OCI-LY7 (cell line): ENCODE results near the gene TMEM179. TPM values are rescaled to one million over a fixed set of nuclear protein-coding genes. Genes with fewer than 3 reads are reported as not detected.

Source experiments
- BruUV-seq: library from RNA; stranded (reverse); fragments of 400-500 nt; replicated peaks from 2 replicates; lab custom pipeline; 2021; lab: Mats Ljungman, UMichigan
- CTCF ChIA-PET: fragments of 300-600 bp; sonication (Branson Sonifier 250); formaldehyde crosslinking; loops from one replicate; lab custom pipeline; 2022; ENCODE audit warnings: antibody characterized with exemption; ENCODE audit not compliant: unreplicated experiment; lab: Charles Lee
- POLR2A ChIA-PET: fragments of 300-600 bp; sonication (Branson Sonifier 250); formaldehyde crosslinking; loops from one replicate; lab custom pipeline; 2022; ENCODE audit warnings: antibody characterized with exemption; lab: Charles Lee
- DNase-seq: peaks from one replicate; pipeline ENCODE4 v3.0.0-alpha.2; 2015; ENCODE audit warnings: low spot score
- H2AFZ ChIP-seq: fragments of 200-600 bp; sonication (generic), shearing (Covaris generic); 2 replicates; pipeline ENCODE4 v1.6.1; 2014; ENCODE audit warnings: mild to moderate bottlenecking, antibody characterized with exemption, low read length, moderate library complexity
- H3K27ac ChIP-seq: fragments of 200-600 bp; sonication (generic); 2 replicates; pipeline ENCODE4 v1.5.1; 2014; ENCODE audit warnings: mixed run types, low read depth, mild to moderate bottlenecking, moderate library complexity, low read length, inconsistent platforms; ENCODE audit not compliant: poor library complexity, severe bottlenecking
- H3K36me3 ChIP-seq: fragments of 200-600 bp; sonication (generic); 2 replicates; pipeline ENCODE4 v1.6.1; 2014; ENCODE audit warnings: mild to moderate bottlenecking, antibody characterized with exemption, low read length, moderate library complexity, mixed read lengths; ENCODE audit not compliant: insufficient read depth
- H3K4me1 ChIP-seq: fragments of 200-600 bp; sonication (generic); 2 replicates; pipeline ENCODE4 v1.5.1; 2014; ENCODE audit warnings: mild to moderate bottlenecking, low read length; ENCODE audit not compliant: insufficient read depth, poor library complexity, severe bottlenecking
- H3K4me2 ChIP-seq: fragments of 200-600 bp; sonication (generic); 2 replicates; pipeline ENCODE4 v1.6.1; 2014; ENCODE audit warnings: mild to moderate bottlenecking, low read length
- H3K4me3 ChIP-seq: fragments of 200-600 bp; sonication (generic); 2 replicates; pipeline ENCODE4 v1.5.1; 2014; ENCODE audit warnings: mild to moderate bottlenecking, low read depth, low read length; ENCODE audit not compliant: poor library complexity, severe bottlenecking
- H3K79me2 ChIP-seq: fragments of 200-600 bp; sonication (generic); 2 replicates; pipeline ENCODE4 v1.6.1; 2016; ENCODE audit warnings: low read depth, mild to moderate bottlenecking, low read length, moderate library complexity, mixed read lengths; ENCODE audit not compliant: insufficient read depth
- H3K9me2 ChIP-seq: fragments of 200-600 bp; sonication (generic); 2 replicates; pipeline ENCODE4 v1.6.1; 2016; ENCODE audit warnings: mild to moderate bottlenecking, low read length, mixed read lengths; ENCODE audit not compliant: insufficient read depth
- H3K9me3 ChIP-seq: fragments of 200-600 bp; sonication (generic); 2 replicates; pipeline ENCODE4 v1.6.1; 2014; ENCODE audit warnings: mild to moderate bottlenecking, mixed run types, low read length, mixed read lengths
- H4K20me1 ChIP-seq: fragments of 200-600 bp; sonication (generic); 2 replicates; pipeline ENCODE4 v1.6.1; 2014; ENCODE audit warnings: mild to moderate bottlenecking, antibody characterized with exemption, low read length, moderate library complexity, mixed read lengths; ENCODE audit not compliant: insufficient read depth
- EZH2phosphoT487 ChIP-seq: fragments of 200-600 bp; sonication (generic); IDR thresholded peaks from 2 replicates; pipeline ENCODE4 v1.6.1; 2018; ENCODE audit warnings: low read depth, borderline replicate concordance, mild to moderate bottlenecking, mixed run types, antibody characterized with exemption, low read length, moderate library complexity, mixed read lengths
- intact Hi-C: fragments of 100-400 bp; cut with micrococcal nuclease; formaldehyde crosslinking; loops from one replicate; pipeline ENCODE4 v1.10.0; 2022; ENCODE audit not compliant: unreplicated experiment
- total RNA-seq, 2 experiments: library from RNA; depleted of rRNA in 1 of 2; stranded (reverse); fragments of >200 nt in 1 of 2; shearing (Covaris generic) in 1 of 2; gene quantifications; 2 replicates each; pipeline ENCODE4 v1.2.3, GENCODE V29; 2014 to 2022
- TF ChIP-seq, protein P1 (sequence below): fragments of 200-600 bp; sonication (generic); conservative IDR thresholded peaks from 2 replicates; pipeline ENCODE4 v1.5.1; 2014; ENCODE audit warnings: mild to moderate bottlenecking, antibody characterized with exemption, low read length, moderate library complexity, mixed read lengths

TMEM179 gene
- total RNA-seq, 2 experiments from 2014 or later, result not detected

DNA sequence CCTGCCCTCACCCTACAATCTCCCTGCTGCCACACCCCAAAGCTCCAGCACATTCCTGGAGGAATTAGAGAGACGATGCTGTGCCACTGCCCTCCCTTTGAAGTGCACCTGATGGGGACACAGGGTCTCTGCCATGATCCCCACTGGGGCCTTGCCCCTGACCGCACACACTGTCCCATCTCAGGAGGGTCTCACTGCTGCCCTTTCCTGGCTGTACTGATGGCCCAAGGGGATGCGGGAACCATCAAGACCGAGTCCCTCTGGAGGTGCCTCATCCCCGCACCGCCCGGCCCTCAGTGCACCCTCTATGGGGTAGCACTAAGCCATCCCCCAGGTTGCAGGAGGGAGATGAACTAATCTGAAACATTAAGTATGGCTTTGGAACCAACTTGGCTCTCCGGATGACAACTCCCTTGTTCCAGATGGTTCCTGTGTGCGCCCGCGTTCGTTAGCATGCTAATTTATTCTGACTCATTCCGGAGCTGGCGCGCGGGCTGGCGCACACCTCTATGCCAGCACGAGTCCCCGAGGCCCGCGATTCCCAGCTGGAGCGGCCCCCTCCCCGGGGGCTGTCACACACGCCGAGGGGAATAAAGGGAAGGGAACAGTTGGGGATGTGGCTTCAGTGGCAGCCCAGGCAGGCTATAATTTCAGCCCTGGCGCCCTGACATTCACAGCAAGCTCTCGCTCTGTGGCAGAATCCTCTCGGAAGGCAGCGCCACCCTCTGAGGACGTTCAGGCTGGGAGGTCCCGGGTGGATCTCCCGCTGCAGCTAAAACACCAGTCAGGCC, 59.2 kb downstream of the TMEM179 start:
- no peaks in the 10 kb centered on the region for H3K36me3 ChIP-seq
- H3K4me2 ChIP-seq, result no peak overlapping the region
- no peaks in the 10 kb centered on the region for H3K4me1 ChIP-seq
- intact Hi-C loops, result no loop called here
- H3K9me3 ChIP-seq, result no peaks in the 10 kb centered on the region
- DNase-seq, result no peak
- no peaks in the 10 kb centered on the region for H4K20me1 ChIP-seq
- BruUV-seq, result no TSS peak
- TF ChIP-seq EZH2phosphoT487, result no peak
- TF ChIP-seq, protein P1, sequence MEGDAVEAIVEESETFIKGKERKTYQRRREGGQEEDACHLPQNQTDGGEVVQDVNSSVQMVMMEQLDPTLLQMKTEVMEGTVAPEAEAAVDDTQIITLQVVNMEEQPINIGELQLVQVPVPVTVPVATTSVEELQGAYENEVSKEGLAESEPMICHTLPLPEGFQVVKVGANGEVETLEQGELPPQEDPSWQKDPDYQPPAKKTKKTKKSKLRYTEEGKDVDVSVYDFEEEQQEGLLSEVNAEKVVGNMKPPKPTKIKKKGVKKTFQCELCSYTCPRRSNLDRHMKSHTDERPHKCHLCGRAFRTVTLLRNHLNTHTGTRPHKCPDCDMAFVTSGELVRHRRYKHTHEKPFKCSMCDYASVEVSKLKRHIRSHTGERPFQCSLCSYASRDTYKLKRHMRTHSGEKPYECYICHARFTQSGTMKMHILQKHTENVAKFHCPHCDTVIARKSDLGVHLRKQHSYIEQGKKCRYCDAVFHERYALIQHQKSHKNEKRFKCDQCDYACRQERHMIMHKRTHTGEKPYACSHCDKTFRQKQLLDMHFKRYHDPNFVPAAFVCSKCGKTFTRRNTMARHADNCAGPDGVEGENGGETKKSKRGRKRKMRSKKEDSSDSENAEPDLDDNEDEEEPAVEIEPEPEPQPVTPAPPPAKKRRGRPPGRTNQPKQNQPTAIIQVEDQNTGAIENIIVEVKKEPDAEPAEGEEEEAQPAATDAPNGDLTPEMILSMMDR, result no peak
- no peaks in the 10 kb centered on the region for H3K79me2 ChIP-seq
- CTCF ChIA-PET, result no interaction called here
- H2AFZ ChIP-seq, result no peak overlapping the region
- no peaks in the 10 kb centered on the region for H3K9me2 ChIP-seq
- POLR2A ChIA-PET, result no interaction called here
- no peak overlapping the region for H3K4me3 ChIP-seq
- H3K27ac ChIP-seq, result no peak overlapping the region

DNA sequence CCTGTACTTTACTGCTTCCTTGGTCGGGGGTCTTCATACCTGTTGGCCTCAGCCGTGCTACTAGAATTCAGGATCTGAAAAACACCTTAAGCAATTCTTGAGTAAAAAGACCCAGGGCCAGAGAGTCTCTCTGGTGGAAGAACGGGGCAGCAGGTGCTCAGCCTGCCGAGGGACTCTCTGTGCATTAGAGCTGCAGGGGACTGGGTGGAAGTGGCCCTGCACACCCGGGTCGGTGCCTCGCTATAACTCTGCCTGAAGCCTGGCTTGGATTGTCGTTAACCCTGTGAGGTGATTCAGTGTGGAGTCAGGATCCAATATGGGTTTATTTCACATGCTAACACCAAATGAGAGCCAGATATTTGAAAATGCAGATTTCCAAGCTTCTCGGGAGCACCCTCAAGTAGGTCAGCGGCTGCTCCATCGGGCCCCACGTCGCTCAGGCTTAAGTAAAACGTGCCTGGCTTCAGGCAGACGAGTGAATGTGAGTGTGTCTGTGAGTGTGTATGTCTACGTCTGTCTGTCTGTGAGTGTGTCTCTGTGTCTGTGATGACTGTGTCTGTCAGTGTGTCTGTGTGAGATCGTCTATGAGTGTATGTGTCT, 60.1 kb downstream of the TMEM179 start:
- DNase-seq, result no peak
- H3K36me3 ChIP-seq, result no peaks in the 10 kb centered on the region
- intact Hi-C loops, result no loop called here
- BruUV-seq, result no TSS peak
- no peak overlapping the region for H2AFZ ChIP-seq
- CTCF ChIA-PET, result no interaction called here
- no peaks in the 10 kb centered on the region for H3K4me1 ChIP-seq
- H3K9me2 ChIP-seq, result no peaks in the 10 kb centered on the region
- H3K27ac ChIP-seq, result no peak overlapping the region
- H3K79me2 ChIP-seq, result no peaks in the 10 kb centered on the region
- no peak overlapping the region for H3K4me2 ChIP-seq
- no peak overlapping the region for H3K4me3 ChIP-seq
- TF ChIP-seq, protein P1, result no peak
- TF ChIP-seq EZH2phosphoT487, result no peak
- no peaks in the 10 kb centered on the region for H3K9me3 ChIP-seq
- POLR2A ChIA-PET, result no interaction called here
- no peaks in the 10 kb centered on the region for H4K20me1 ChIP-seq
